NCI-H2196 treated with DMSO at 0.1 percent for 48 hours (cell line): ENCODE data around the gene EVA1C.
"Not testable (repeated sequence)": the region's sequence is repeated elsewhere in the genome, so short reads cannot be mapped to it uniquely, and the experiment has no call there.

Source experiments
- DNase-seq: peaks from one replicate; lab custom pipeline; 2025; ENCODE audit not compliant: unreplicated experiment; lab: John Stamatoyannopoulos, UW

Gene EVA1C

DNA sequence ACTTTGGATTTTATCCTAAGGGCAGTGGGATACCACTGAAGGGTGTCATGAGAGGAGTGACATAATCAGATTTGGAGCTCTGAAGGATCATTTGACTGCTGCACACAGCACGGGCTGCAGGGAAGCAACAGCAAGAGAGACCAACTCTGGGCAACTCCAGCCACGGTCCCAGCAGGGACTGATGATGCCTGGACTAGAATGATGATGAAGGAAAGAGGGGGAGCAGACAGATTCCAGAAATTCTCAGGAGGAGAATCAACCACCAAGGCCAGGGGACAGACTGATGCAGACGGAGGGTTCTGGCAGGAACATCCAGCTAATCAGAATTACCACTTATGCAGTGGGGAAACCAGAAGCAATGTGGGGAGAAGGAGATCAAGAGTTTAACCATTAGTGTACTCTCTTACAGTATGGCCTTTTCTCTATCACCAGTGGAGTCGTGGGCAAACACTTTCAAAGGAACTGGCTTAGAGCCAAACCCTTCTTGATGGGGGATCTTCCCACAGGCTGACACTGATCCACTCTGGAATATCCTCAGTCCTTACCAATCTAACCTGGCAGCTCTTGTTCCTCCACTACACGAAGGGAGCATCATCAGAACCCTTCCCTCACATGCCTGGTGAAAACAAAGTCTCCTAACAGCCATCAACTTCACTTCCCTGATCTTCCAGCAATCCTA, 23.0 kb upstream of the EVA1C start:
- no peak for DNase-seq

- DNase-seq: not testable (repeated sequence)
Observed at GRCh38 chr21:32390537-32391224, 21.8 kb upstream of the EVA1C start.

GRCh38 chr21:32391755-32392154, 20.8 kb upstream of the EVA1C start:
- no peak for DNase-seq

- no peak for DNase-seq
Observed at GRCh38 chr21:32392299-32392879, 20.1 kb upstream of the EVA1C start.

DNA sequence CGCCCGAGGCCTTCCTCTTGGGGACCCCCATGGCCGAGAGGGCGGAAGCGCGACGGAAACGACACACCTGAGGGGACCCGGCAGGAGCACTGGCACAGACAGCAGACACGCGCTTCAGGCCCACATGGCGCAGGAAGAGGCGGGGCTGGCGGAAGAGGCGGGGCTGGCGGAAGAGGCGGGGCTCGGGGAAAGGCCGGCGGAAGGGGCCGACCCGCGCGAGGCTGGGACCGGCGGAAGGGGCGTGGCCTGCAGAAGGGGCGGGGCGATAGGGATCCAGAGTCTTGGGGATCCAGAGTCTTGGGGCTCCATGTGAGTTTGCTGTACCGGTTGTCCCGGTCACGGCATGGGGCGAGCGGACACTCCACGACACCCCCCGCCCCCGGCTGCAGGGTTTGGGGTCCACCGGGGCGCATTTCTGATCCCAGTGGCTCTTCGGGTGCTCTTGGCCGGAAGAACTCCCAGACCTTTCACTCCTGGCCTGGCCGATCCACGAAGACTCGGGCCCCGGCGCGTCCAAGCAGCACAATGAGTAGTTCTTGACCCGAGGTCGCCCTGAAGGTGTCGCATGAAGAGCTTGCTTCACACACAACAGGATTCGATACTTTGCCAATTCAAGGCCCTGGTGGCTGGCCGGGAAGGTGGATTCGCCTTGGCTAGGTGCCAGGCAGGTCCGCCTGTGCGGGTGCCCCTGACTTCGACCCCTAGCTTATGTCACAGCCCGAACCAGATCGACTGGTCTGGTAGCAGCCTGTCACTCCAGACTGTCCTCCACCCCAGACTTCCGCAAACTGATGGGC, 19.4 kb upstream of the EVA1C start, which contains the start of gene URB1:
Gene URB1, minus strand, starts transcription at position 133 of the 797 bp plus-strand sequence. Its CDS starts 102 bp downstream, at position 31.
- DNase-seq: peak; percentile 84

- no peak for DNase-seq
Observed at GRCh38 chr21:32393677-32394001, 18.9 kb upstream of the EVA1C start.

- DNase-seq: peak; percentile 37
Observed at GRCh38 chr21:32403201-32403777, 9.2 kb upstream of the EVA1C start.

DNA sequence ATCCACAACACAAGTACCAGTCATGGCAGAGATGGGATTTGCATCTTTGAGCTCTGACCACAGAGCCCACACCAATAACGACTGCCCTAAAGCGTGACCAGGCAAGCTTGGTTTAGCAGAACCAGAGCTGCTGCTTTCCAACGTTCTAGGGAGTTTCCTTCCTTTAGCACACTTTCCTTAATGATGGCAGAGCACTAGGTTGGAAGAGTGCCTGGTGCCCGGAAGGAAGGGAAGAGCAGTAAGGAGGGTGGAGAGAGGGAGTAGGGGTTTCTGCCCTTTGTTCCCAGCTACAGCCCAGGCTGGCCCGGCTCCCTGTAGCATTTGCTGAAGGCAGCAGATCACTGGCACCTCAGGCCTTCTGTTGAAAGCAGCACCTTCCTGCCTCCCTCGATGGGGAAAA, 6.1 kb upstream of the EVA1C start:
- no peak for DNase-seq

DNA sequence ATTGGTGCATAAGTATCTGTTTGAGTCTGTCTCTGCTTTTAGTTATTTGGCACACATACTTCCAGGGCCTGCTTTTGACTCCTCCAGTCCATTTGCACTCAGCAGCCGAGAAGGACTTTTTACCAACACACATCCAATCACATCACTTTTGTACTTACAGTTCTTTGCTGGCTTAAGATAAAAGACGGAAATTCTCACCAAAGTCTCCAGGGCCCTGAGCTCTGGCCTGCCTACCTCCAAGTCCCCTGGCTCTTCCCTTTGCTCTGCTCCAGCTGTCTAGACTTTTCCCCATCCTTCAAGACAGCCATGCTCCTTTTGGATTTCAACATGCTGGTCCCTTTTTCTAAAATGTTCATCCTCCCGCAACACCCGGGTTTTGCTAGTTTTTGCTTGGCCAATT, 2.2 kb upstream of the EVA1C start:
- DNase-seq: no peak

DNA sequence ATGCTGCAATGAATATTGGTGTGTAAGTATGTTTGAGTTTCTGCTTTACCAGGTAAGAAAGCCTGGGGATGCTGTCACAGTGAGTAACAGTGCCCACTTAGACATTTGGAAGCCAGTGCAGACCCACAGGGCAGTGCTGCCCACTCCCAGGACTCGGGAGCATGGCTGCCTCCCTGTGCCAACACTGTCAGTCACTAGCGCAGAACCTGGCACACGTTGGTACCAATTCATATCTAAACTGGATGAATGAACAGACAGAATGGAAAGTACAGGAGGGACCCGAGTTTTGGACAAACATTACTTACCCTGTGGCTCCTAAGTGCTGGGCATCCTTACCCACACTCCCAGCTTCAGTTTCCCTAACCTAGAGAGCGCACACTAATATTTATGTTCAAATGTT, 1.6 kb upstream of the EVA1C start:
- DNase-seq: no peak

DNA sequence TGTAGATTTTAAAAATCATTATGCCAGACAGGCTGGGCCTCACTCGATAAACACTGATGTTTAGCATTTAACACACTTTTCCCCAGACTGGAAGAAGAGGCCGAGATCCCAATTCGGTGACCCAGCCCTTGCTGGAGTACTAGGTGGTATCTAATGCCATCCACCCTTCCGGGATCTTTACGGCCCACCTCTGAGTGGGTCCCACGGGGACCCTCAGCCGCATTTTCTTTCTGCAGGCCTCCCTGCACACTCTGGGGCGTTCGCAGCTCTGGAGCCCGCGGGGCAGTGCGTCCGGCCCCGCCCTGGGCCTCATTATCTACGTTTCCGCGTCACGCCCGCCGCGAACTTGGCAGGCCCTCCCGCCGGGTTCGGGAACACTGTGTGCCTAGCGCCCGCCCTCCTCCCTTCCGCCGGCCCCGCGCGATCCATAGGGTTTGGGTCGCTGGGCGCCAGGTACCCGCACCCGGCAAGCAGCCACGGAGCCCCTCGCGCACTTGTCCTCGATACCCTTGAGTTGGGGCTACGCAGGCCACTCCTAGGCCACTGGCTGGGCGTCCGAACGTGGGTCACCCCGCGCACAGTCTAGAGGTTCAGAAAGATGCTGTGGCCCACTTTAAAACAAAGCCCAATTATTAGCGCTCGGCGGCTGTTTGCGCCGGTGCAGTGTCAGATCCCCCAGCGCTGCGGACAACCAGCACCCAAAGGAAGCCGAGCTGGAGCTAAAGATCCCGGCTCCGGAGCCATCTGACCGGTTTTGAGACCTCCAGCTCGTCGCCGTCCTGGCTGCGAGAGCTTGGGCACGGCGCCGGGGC, 950 bp upstream of the EVA1C start:
- DNase-seq: no peak

DNA sequence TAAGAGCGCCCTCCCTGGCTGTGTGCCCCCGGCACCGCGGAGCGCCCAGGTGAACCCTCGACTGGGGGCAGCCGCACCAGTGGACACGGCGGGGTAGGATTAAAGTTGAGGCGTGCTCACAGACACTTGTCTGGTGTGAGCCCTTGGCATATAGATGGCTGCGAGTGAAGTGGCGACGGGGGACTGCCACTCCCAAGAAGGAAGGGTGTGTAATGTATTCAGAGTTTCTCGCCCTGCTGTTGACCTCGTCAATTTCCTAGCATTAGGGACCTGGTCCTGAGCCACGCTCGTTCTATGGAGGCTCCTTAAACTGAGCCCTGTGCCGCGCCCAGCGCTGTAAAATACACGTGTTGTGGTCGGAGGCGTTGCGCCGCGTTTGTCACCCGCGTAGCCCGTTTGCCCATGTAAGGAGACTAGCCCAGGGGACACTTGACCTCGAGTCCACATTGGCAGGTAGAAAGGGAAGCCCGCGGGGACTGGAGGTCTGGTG, 554 bp downstream of the EVA1C start:
- DNase-seq: no peak

GRCh38 chr21:32413697-32414578, 1.4 kb downstream of the EVA1C start:
- no peak for DNase-seq

DNA sequence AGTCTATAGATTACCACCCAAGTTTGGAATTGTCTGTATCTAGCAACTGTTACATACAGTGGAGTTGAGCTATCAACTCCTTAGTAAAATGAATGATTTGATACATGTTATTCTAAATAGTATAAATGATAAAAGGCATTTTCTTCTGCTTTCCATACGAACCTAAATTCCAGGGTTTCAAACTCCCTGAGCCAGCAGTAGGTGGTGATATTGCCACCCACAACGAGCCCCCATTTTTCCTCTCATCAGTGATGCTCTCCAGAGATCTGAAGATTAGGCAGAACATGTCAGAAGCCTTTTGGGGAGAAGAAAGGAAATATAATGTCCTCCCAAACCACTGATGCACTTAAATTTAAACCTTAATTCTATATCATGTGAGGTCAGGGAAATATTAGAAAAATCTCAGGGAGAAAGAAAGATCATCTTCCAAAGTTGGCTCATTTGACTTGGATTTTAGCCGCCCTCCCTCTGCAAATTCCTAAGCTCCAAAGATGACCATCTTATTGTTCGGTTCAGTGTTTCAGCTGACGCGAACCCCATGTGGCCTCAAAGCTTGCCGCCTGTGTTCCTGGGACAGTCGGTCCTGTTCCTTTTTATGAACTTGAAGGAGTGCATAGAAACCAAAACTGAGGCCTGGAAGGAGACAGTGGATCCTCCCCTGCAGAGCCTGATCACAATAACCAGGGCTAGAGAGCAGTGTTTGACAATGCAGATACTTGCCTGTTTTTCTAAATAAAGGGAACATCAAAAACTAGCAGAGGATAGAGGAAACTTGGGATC, 2.3 kb downstream of the EVA1C start:
- DNase-seq: no peak

DNA sequence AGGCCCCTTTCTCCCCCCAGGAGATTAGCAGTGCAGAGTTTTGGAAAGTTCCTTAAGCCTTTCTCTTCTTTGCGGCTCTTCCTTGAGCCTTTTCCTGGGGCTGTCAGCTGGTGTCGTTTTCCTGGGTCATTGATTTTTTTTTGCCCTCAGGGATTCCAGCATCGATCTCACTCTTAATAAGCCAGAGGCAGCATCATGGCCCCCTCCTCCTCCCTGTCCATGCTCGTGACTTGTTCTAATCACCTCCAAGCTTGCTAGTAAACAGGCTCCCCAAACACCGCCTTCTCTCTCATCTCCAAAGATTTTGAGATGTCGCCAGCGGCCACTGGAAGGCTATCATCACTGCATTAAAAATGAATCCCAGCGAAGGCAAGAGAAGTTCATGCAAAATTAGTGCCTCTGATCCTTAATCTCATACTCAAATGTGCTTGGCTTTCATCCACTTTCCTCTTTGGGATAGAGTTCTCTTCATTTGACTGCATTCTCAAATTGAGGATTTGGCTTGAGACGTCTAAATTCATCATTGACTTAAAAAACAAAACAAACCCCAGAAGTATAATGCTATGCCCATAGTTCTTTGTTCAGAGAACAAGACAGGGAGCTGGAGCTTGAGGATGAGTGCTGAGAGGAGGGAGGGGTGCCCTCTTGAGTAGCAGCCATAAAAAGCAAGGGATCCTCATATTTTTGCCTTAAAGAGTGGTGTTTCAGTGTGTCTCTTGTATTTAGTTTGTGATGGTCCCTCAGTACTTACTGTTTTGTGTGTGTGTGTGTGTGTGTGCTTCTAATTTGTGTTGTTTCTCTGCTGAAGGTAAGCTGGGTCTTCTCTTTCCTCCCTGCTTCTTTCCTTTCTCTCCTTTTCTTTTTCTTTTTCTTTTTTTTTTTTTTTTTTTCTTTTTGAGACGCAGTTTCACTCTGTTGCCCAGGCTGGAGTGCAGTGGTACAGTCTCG, 3.2 kb downstream of the EVA1C start:
- no peak for DNase-seq

DNA sequence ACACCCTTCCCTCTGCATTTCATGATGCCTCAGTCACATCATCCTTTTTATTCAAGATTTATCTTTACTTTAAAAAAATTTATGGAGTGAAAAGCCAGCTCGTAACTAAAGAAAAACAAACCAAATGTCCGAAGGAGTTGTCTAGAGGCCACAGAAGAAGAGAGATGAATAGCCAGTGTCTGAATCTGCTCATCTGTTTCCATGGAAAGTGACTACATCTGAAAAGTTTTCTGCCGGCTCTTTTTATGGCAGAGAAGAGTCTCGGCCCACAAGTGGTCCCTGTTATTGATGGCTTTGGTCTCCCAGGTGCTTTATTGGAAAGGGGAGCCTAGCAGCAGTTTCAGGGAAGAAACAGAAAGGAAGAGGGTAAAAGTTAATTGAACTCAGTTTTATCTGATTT, 5.6 kb downstream of the EVA1C start:
- no peak for DNase-seq

DNA sequence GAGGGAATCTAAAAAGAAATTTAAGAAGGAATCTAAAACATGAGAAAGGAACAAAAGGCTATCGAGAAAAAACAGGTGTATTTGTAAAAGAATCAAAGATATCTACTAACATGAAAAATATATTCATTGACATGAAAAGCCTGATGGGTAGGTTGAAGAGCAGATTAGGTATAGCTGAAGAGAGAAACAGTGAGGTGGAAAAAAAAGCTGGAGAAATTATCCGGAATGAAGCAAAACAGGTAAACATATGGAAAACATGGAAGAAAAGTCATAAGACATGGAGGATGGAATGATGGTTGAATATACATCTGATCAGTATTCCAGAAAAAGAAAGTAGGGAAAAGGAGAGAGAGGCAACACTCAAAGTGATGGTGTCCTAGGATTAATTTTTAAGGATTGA, 9.6 kb downstream of the EVA1C start:
- no peak for DNase-seq
